Right lobe of liver (tissue), 4 donors: ENCODE data around the gene DPP6.

Source experiments
- POLR2A ChIP-seq: fragments of 450-650 bp; IDR thresholded peaks from one replicate; pipeline ENCODE4 v1.6.1; 2017; ENCODE audit warnings: antibody characterized with exemption, mild to moderate bottlenecking
- TF ChIP-seq, protein P1 (sequence below), 4 donors: fragments of 200-600 bp in 3 of 4; fragments of 450-650 bp in 1 of 4; IDR thresholded peaks; one replicate each; pipeline versions ENCODE4 v1.5.1 to v1.8.0; 2016 to 2022; ENCODE audit warnings: antibody characterized with exemption in 4 of 4, mild to moderate bottlenecking in 2 of 4
- donor health status: DM: no; HTN: no; CAD: no.
- donor health status: DM: no; HTN: no; CAD: no.
- donor health status: DM: no; HTN: yes; CAD: no.

DNA sequence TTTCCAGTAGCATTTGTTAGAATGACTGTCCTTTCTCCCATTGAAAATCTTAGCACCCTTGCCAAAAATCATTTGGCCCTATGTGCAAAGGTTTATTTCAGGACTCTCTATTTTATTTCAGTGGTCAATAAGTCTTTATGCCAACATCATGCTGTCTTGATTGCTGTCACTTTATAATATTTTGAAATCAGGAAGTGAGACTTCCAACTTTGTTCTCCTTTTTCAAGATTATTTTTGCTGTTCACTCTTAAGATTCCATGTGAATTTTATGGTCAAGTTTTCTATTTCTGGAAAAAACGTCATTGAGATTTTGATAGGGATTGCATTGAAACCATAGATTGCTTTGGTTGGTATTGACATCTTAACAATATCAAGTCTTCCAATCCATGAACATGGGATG lies 885.6 kb downstream of the DPP6 start:
- TF ChIP-seq, protein P1, sequence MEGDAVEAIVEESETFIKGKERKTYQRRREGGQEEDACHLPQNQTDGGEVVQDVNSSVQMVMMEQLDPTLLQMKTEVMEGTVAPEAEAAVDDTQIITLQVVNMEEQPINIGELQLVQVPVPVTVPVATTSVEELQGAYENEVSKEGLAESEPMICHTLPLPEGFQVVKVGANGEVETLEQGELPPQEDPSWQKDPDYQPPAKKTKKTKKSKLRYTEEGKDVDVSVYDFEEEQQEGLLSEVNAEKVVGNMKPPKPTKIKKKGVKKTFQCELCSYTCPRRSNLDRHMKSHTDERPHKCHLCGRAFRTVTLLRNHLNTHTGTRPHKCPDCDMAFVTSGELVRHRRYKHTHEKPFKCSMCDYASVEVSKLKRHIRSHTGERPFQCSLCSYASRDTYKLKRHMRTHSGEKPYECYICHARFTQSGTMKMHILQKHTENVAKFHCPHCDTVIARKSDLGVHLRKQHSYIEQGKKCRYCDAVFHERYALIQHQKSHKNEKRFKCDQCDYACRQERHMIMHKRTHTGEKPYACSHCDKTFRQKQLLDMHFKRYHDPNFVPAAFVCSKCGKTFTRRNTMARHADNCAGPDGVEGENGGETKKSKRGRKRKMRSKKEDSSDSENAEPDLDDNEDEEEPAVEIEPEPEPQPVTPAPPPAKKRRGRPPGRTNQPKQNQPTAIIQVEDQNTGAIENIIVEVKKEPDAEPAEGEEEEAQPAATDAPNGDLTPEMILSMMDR (IDR thresholded peaks at IDR 0.05) = no peak
- no peak for TF ChIP-seq POLR2A
